ENCODE data around the gene FAM193A. TPM values are rescaled to one million over a fixed set of nuclear protein-coding genes. Genes with fewer than 3 reads are reported as not detected.

The FAM193A gene
- total RNA-seq, 4 donors from 2014 or later, result 17.1 to 51.2 (median 28.1) TPM

GRCh38 chr4:2592572-2592971 is 56.1 kb downstream of the FAM193A start:
- Histone ChIP-seq H3K27me3 (no peaks in the 10 kb centered on the region), H3K9me3 (no peaks in the 10 kb centered on the region), H3K36me3 (no peaks in the 10 kb centered on the region), H3K27ac (no peak overlapping the region), H3K4me3 (no peak overlapping the region), H3K4me1 (peaks cover 0 to 8% of the 10 kb centered on the region in 2 donors)
- no peak for TF ChIP-seq CTCF (IDR thresholded peaks at IDR 0.05)
- no peak for TF ChIP-seq POLR2A (IDR thresholded peaks at IDR 0.05)
- intact Hi-C loops (cut with DNase I; ENCODE audit: low total_unique reads), result no loop called here
- DNase-seq, result peak in 1 of 2 donors; percentile 5

- no peaks in the 10 kb centered on the region for H3K27me3 ChIP-seq
- intact Hi-C loops (cut with DNase I; ENCODE audit: low total_unique reads), result no loop called here
- TF ChIP-seq CTCF (IDR thresholded peaks at IDR 0.05) (no peak), POLR2A (IDR thresholded peaks at IDR 0.05) (no peak)
- H3K4me1 ChIP-seq, result peaks cover 4 to 8% of the 10 kb centered on the region in 2 donors
- no peak overlapping the region for H3K4me3 ChIP-seq
- H3K36me3 ChIP-seq, result no peaks in the 10 kb centered on the region
- H3K27ac ChIP-seq, result no peak overlapping the region
- DNase-seq, result peak in 1 of 2 donors; percentile 1
- no peaks in the 10 kb centered on the region for H3K9me3 ChIP-seq
Measured at GRCh38 chr4:2593003-2593402, 56.6 kb downstream of the FAM193A start.

- Histone ChIP-seq H3K27ac (no peak overlapping the region), H3K9me3 (no peaks in the 10 kb centered on the region), H3K4me3 (no peak overlapping the region), H3K27me3 (no peaks in the 10 kb centered on the region), H3K36me3 (no peaks in the 10 kb centered on the region), H3K4me1 (peaks cover 8 to 16% of the 10 kb centered on the region in 2 donors)
- TF ChIP-seq CTCF (IDR thresholded peaks at IDR 0.05), result no peak
- TF ChIP-seq POLR2A (IDR thresholded peaks at IDR 0.05), result no peak
- DNase-seq, result no peak
- intact Hi-C loops (cut with DNase I; ENCODE audit: low total_unique reads), result no loop called here
Measured at GRCh38 chr4:2595436-2595835, 59.0 kb downstream of the FAM193A start.

GRCh38 chr4:2595952-2596552 is 59.6 kb downstream of the FAM193A start:
- peak in 1 of 2 donors; percentile 3 for DNase-seq
- peaks cover 8 to 16% of the 10 kb centered on the region in 2 donors for H3K4me1 ChIP-seq
- intact Hi-C loops (cut with DNase I; ENCODE audit: low total_unique reads), result no loop called here

More at GRCh38 chr4:2595952-2596552, 59.6 kb downstream of the FAM193A start:
- Histone ChIP-seq H3K27ac (no peak overlapping the region), H3K27me3 (no peaks in the 10 kb centered on the region), H3K4me3 (no peak overlapping the region), H3K9me3 (no peaks in the 10 kb centered on the region), H3K36me3 (no peaks in the 10 kb centered on the region)
- TF ChIP-seq POLR2A (IDR thresholded peaks at IDR 0.05), result no peak
- TF ChIP-seq CTCF (IDR thresholded peaks at IDR 0.05), result no peak
